ENCODE data around the gene EIF3F. TPM values are rescaled to one million over a fixed set of nuclear protein-coding genes. Genes with fewer than 3 reads are reported as not detected.

Gene EIF3F
- total RNA-seq, 1 experiment from 2014 or later = 355 TPM

DNA sequence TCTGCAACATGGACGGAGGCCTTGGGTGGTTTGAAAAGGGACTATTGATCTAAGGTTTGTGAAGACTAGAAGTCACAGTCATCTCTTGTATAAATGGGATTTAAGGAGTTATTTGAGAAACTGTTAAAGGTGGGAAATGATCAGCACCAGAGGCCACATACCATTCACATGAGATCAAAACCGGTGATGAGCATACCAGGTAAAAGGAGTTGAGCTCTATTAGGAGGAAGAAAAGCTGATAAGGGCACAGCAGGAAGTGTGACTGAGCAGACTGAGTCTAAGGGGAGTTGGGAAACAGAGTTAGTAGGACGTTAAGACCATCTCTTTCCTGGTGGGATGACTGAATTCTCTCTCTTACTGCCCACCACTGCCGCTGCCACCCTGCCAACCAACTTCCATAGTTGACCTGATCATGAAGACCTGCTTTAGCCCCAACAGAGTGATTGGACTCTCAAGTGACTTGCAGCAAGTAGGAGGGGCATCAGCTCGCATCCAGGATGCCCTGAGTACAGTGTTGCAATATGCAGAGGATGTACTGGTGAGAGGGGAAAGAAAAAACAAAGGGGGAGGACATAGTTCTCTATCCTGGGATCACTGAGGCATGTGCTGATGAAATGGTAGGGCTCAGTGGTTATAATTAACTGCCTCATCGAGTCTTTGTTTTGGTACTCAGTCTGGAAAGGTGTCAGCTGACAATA is 7.6 kb downstream of the EIF3F start:
- no peak for DNase-seq (ENCODE audit: low read depth)

DNA sequence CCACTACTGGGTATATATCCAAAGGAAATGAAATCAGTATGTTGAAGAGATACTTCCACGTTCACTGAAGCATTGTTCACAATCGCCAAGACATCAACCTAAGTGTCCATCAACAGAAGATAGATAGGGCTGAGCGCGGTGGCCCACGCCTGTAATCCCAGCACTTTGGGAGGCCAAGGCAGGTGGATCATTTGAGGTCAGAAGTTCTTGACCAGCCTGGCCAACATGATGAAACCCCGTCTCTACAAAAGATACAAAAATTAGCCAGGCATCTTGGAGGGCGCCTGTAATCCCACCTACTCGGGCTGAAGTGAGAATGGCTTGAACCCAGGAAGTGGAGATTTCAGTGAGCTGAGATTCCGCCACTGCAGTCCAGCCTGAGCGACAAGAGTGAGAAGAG is 12.7 kb downstream of the EIF3F start:
- no peak for DNase-seq (ENCODE audit: low read depth)

DNA sequence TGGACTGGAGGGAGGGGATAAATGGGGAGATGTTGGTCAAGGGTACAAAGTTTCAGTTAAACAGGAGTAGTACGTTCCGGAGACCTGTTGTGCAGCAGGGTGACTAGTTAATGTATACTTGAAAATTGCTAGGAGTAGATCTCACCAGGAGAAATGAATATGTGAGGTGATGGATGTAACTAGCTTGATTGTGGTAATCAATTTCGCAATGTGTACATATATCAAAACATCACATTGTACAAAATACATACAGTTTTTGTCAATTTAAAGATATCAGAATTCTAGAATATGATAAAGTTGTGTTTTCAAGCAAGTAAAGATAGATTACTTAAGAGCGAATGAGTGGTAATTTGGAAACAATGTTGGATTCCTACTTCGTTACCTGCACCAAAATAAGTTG is 13.3 kb downstream of the EIF3F start:
- DNase-seq (ENCODE audit: low read depth) = no peak

DNA sequence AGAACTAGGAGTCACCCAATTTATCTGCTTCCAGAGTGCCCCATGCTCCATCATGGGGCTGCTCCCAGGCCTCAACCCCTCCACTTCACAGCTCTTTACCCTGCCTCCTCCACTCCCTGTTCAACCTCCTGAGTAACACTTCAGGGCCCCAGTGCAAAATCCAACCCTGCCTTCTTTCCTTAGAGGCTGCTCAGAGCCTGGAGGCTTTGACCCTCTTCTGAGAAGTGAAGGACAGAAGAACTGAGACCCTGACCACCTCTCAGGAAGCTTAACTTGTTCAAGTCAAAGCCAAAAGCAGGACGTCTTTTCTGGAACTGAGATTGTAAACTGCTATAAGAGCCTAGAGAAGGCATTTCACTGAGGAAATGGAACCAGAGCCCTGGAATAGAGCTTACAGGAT is 15.5 kb downstream of the EIF3F start:
- no peak for DNase-seq (ENCODE audit: low read depth)

DNA sequence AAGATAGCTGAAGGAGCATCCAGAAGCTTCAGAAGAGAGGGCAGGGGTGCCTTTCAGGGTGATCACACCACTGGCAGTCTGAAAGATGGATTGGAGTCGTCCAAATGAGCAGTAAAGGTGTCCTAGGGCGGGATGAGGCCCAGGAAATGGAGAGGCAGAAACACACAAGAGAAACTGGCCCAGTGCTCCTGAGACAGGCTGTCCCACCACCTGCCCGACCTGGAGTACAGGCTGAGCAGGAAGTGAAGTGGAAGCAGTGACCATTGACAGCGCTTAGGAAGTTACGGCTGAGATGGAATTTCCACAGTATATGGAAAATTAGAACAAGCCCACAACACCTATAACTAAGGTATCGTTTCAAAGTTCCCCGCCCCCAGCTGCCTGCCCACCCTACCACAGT is 16.1 kb downstream of the EIF3F start:
- DNase-seq (ENCODE audit: low read depth) = no peak

DNA sequence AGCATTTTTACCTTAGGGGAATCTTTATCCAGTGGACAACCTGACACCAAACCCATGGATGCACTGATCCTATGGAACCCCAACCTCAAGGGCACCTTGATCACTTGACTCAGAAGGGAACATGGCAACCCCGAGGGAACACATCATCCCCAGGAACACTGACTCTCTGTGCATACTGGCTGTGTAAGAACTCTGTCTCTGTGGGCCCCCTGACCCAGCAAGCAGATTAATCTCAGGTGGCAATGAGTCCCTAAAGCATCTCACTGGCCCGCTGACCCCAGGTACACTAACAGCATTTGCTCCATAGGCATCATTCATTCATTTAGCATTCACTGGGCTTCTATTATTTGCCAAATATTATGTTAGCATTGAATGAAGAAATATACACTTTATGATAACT is 16.9 kb downstream of the EIF3F start:
- no peak for DNase-seq (ENCODE audit: low read depth)

DNA sequence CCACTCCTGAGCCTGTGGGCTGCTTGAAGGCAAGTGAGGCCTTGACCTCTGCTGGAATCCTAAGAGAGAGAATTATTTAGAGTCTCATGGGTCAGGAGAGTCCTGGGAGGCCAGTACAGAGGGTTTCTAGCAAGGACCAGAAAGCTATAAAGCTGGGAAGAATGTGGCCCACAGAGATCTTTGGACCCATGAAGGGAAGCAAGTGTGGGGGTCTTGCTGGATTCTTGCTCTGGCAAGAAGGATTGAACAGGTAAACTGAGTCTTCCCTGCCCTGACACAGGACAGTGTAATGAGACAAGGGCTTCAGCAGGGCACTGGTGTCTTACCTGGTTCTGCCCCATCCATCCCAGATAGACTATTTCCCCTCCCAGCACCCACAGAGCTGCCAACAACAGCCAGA is 18.4 kb downstream of the EIF3F start:
- no peak for DNase-seq (ENCODE audit: low read depth)

DNA sequence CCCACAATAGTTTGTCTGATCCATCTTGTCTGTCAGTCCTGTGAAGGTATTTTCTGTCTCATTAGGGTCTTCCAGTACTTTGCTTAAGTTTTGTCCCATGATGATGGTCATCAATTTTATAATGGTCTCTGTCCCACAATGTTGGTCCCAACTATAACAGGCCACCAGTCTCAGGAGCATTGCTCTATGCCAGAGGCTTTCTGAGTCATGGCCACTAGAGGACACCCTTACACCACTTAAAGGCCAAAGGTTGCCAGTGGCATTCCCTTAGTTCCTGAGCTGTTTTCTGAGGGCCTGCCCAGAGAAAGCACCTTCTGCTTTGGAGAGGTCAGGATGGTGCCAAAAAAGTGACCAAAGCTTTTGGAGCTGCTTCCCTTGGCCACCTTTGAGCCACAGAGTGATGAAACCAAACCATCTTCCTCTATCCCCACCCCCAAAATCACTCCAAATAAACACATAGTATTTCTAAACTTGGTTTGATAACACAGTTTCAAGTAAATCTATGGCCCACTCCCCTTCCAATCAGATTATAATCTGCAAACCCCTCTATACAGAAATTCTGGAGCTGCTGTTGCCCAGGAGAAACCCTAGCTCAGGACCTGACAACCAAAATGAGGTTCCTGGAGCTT is 19.3 kb downstream of the EIF3F start:
- peak; percentile 66 for DNase-seq (ENCODE audit: low read depth)

DNA sequence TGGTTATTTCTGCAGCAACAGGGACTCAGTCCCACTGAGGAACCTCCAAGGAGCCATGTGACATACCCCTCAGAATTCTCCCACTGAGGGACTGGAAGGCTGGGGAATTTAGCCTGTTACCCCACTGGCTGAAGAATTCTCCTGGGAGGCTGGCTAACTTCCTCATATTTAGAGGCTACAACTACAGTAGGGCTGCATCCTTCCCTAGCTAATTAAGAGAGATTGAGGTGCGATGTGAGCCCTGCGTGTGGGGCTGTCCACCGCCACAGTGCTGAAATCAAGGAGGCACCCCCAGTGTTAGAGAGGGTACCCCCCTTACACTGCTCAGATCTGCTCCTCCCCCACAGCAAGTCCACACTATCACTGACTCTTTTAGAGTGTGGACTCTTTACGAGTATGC is 21.1 kb downstream of the EIF3F start:
- DNase-seq (ENCODE audit: low read depth) = no peak

DNA sequence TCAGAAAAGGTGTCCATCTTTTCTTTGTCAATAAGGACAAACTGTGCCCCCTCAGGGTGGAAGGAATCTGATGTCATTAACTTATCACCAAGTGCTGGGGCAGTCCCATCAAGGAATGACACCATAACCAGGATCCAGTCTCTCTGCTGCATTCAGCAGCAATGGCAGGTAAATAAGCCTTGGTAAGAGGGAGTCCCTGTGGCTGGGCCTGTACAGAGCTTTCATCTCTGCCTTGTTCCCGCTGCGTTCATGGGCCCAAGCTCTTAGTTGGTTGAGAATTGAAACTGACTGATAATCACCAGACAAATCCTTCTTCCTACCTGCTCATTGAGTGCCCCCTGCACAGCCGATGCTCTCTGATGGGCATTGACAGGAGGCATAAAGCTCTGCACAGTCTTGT is 22.7 kb downstream of the EIF3F start:
- DNase-seq (ENCODE audit: low read depth) = no peak

DNA sequence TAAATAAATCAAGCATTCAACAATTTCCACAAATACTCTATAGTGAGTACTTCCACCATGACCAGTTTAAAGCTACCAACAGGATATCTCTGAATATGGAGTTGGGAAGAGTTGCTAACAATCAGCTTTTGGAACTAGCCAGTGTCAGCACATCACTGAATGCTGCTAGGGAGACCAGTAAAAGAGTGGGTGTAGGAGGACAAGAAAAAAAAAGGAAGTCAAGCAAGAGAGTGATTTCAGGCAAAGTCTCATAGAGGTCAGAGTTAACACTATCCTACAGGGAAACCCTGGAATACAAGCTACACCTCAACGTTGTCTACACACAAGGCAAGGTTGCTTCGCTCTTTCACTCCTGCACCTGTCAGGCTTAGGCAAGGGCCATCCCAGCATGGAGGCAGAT is 24.2 kb downstream of the EIF3F start:
- DNase-seq (ENCODE audit: low read depth) = no peak

DNA sequence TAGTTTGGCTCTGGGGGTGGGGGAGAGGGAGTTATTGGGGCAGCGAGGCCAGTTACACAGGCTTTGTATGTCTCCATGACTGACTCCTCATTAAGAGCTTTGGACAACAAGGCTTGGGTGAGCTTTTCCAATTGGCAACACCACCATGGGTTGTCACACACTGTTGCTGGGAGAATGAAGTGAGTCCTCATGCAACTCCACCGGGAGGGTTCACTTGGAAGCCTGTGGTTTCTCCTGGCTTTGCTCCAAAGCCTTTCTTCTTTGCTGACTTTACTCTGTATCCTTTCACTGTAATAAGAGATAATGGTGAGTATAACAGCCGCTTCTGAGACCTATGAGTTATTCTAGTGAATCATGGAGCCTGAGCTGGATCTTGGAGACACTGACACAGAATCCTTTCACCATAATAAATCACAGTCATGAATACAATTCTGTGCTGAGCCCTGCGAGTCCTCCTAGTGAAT is 24.9 kb downstream of the EIF3F start:
- DNase-seq (ENCODE audit: low read depth) = peak; percentile 95

DNA sequence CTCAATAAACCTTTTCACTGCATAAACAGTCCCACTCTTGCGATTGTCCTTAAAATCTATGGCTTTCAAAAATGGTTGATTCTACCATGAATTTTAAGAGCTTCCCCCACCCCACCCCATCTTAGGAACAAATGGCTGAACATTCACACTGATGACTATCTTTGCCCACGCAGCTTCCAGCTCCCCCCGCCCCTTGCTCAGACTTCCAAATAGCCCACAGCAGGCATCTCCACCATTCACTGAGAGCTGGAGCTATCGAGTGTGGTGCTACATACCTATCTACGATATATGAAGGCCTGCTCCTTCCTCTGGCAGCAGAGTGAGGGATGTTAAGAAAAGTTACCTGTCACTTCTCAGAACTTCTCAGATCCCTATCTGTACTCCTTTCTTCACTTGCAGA is 26.7 kb downstream of the EIF3F start:
- no peak for DNase-seq (ENCODE audit: low read depth)

DNA sequence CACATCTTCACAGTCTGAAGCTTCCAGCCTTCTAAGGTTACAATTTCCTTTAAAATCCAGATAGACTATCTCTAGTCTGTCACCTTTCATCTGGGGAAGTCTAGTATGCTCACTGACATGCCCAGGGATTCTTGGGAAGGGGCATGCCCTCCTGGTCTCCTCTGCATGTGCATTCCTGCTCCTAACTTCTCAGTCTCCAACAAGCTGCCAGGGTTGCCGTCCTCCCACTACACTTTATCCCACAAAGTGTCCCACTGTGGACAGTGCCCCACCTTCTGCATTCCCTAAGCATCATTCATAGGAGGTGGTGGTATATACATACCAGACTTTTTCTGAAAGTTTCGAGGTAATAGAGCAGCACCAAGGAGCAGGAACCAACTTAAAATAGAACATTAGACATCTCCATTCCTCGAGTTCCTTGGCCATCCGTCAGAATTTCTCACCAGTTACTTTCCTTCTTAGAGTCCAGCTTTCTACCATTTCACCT is 28.7 kb downstream of the EIF3F start:
- DNase-seq (ENCODE audit: low read depth) = peak; percentile 55

DNA sequence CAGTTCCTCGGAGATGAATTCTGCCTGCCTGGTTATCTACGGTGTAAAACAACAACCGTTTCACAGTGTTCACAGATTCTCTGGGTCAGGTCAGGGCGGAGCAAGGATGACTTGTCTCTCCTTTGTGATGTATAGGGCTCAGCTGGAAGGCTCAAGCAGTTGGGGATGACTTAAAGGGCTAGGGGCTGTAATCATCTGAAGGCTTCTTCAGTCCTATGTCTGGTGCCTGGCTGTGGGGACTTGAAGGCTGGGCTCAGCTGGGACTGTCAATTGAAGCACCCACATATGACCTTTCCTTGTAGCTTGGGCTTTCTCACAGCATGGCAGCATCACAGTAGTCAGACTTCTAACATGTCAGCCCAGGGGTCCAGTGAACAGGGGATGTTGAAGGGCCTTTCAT is 29.3 kb downstream of the EIF3F start:
- DNase-seq (ENCODE audit: low read depth) = no peak

DNA sequence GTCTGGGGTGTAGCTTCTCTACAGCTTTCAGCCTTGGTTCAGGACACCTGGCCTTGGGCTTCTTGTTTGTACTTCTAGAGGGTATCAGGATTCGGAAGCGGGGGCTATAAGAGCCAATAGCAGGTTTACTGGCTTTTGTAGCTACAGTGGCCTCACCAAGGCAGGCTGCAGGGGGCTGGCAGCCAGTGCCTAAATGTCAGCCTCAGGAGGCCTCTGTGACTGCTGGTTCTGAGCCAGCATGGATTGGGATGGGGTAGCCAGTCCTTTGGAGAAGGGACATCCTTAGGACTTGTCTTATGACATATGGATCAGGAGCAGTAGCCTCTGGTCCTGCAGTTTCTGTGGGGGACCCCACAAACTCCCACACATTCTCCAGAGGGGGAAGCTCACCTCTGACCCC is 29.9 kb downstream of the EIF3F start:
- no peak for DNase-seq (ENCODE audit: low read depth)

DNA sequence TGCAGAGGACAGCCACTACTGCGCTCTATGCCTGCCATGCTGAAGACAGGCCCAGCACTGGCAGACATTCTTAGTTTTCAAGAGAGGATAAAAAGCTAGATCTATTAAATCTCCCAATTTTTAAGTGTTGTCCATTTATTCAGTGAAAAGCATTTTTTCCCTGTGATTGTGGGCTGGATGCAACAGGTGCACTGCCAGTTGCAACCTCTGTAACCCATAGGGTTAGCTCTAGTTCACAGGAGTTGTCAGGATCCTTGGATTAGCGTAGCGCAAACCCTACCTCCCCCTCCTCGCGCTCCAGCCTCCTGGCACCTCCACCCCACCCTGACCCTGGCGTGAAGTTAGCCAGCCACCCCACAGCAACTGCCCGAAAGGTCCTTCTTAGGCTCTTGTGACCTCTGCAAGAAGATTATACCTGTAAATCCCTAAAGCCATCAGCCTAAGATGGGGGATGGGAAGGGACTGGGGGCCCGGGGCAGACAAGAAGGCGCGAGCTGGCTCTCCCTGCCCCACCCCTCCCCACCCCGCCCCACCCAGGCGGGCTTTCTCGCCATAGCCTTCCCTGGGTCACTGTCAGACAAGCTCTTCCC is 30.9 kb downstream of the EIF3F start:
- DNase-seq (ENCODE audit: low read depth) = no peak

DNA sequence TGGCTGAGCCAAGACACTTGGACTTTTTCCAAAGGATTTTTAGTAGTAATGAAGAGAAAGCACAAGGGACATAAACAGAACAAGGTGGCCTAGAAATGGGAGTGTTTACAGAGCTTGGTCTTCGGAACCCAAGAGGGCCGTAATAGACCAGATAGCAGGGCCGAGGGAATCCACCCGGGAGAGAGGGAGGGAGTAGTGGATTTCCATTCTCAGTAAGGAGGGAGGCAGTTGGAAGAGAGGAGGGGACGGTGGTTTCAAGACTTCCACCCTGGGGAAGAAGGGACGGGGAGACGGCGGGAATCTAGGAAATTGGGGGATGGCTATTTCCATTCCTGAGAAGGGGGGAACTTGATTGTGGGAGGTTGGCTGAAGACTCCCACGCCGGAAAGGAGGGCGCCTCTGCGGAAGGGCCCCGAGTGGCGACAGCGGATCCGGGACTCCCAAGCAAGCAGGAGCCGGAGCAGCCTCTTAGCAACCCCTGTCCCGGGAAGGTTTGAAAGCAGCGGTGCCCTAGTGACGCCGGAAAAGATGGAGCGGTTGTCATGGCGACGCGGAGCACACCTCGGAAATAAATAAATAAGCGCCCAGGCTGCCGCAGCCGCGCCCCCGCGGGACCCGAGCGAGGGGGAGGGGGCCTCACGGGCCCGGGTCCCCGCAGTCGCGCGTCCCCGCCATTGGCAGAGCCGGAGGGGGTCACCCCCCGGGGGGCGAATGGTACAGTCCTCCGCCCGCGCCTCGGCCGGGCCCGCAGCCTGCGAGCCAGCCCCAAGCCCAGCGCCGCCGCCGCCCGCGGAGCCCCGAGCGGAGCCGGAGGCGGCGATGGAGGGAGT is 31.6 kb downstream of the EIF3F start:
- peak; percentile 78 for DNase-seq (ENCODE audit: low read depth)

DNA sequence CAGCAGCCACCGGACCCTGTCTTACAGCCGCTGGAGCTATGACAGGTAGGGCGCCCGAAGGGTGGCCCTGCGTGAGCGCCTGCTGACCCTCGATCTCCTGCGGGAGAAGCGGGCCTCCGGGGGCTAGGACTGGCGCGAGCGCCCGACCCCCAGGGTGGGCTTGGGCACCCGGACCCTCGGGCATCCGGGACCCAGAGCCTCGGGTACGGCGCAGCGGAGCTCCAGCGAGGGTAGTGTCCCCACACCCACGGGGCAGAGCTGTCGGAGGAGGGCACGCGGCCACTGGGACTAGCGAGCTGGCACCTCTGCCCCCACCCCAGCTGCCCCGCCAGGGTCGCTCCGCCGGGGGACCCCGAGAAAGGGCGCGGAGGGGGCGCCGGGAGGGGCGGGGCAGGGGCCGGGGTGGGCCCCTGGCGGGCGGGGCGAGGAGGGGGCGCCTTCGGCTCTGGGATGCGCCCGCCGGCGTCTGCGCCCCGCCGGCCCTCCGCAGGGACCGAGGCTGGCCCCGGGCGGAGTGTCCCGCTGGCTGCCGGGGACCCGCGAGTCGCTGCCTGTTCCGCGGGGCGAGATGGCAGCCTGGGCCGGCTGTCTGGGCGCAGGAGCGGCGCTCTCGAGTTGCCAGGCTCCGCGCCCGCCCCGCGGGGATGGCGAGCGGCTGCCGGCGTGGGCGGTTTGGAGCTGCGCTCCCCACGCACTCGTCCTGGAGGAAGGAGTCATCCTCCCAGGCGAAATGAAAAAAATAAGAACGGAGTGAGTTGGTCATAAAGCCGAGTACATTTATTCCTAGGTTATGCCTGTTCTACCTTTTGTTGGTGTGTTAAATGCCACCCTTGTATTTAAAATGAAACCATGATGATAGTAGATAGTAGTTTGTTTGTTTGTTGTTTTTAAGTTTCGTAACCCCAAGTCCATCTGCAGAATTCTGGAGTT is 32.4 kb downstream of the EIF3F start:
- no peak for DNase-seq (ENCODE audit: low read depth)

DNA sequence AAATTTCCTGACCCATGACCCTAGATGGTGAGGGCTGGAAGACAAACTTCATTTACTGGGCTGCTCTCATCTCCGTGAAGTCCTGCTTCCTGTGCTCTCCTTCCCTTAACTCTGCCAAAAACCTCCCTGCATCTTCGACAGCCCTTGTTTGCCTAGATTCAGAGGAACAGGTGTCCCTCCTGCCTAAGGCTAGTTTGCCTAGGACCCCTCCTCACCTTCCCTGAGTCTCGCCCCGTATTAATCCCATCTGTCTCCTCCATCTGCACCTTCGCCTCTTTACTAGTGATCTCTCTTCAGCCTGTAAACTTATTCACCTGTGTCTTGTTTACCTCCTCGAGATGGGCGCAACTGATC is 33.1 kb downstream of the EIF3F start:
- no peak for DNase-seq (ENCODE audit: low read depth)

DNA sequence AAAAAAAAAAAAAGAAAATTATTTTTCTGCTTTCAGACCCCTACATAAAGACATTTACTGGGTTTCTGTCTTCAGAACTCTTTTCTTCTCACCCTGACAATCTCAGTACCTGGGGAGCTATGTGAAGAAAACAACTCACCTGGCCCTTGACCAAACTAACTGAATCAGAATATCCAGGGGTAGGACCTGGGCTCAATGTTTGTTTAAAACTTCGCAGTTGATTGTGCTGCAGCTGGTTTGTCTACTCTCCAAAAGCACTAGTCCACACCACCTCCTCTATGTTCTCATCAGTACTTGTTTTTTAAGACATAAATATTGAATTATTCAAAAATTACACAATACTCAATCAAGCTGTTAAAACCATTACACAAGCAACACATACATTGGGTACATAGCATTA is 34.8 kb downstream of the EIF3F start:
- no peak for DNase-seq (ENCODE audit: low read depth)

All from LHCN-M2 (cell line).